ENCODE results near the gene WWOX.

GRCh38 chr16:78317564-78318240 lies 218.2 kb downstream of the WWOX start:
- TF ChIP-seq CTCF (conservative IDR thresholded peaks at IDR 0.05; ENCODE audit: low read depth, low read length) (no peak), MXI1 (IDR thresholded peaks at IDR 0.05; ENCODE audit: borderline replicate concordance, low read depth, low read length) (no peak), USF2 (IDR thresholded peaks at IDR 0.05; ENCODE audit: low read depth, low read length) (no peak), POLR2A (IDR thresholded peaks at IDR 0.05; ENCODE audit: low read depth, low read length) (no peak), CEBPB (IDR thresholded peaks at IDR 0.05; ENCODE audit: low read depth, low read length) (no peak), RAD21 (IDR thresholded peaks at IDR 0.05; ENCODE audit: low read length) (no peak), BHLHE40 (IDR thresholded peaks at IDR 0.05; ENCODE audit: low read depth, low read length) (no peak), ELK1 (IDR thresholded peaks at IDR 0.05; ENCODE audit: borderline replicate concordance, low read depth, low read length) (no peak)
